HG02981 (cell line): ENCODE data around the gene TMEM272.

Experiments
- ATAC-seq: cut with Tn5 transposase; IDR thresholded peaks from one replicate; pipeline ENCODE4 v1.9.1; 2021; ENCODE audit warnings: mild to moderate bottlenecking, moderate library complexity; ENCODE audit not compliant: unreplicated experiment

TMEM272 gene

DNA sequence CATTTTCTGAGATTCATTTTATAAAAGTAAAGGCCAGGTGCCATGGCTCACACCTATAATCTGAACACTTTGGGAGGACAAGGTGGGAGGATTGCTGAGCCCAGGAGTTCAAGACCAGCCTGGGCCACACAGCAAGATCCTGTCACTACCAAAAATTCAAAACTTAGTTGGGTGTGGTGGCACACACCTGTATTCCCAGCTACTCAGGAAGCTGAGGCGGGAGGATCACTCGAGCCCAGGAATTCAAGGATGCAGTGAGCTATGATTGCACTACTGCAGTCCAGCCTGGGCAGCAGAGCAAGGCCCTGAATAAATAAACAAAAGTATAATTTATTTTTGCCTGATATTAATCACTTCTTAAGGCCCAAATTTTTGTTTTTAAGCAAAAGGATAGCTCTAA, 81.5 kb downstream of the TMEM272 start:
- no peak for ATAC-seq
